Measurements from ENCODE around the gene PLEKHA7.

GRCh38 chr11:17000987-17001386 is 13.2 kb downstream of the PLEKHA7 start:
- TF ChIP-seq POLR2AphosphoS5 (IDR thresholded peaks at IDR 0.05) = no peak
- no peak for TF ChIP-seq CTCF (IDR thresholded peaks at IDR 0.05)

Data from breast epithelium (tissue), 3 donors.